ENCODE data around the gene GADD45G.

The GADD45G gene

DNA sequence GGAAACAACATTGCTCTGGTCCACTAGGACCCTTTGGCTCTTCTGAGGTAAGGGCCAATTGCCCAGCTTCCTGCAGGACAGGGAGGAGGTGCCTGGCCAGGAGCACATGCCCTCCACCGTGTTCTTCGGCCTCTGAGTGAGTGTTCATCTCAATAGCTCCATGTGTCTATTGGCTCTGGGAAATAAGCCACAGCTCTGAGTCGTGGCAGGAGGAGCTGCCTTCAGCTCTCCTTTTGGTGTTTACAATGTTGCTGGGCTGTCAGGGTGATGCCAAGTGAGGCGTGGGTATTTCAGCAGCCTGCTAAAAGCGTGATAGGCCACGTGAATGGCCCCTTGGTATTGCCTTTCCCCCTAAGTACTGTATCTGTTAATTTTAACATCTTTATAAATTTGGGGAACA, 26.6 kb downstream of the GADD45G start:
- no peak for DNase-seq

DNA sequence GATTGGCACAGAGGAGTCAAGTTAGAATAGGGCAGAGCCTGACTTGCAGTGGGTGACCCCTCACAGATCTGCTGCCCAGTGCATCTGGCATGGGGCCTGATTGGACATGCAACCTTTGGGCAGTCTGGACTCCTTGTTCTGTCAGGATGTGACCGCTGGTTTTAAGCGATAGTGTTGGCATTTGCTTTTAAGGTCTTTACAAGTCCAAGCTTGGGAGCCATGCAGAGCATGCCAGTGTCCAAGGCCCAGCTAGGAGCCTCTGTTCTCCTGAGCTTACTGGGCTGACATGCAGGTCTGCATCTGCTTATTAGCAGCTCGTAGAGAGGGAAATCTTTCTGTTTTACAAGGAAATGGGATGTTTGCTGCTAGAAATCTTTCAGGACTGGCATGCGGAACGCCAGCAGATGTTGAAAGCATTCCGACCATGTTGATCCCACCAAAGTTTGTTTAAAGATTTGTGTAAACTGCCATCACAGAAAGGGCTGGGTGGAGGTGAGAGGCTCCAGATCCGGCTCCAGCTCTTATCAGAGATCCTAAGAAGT, 27.5 kb downstream of the GADD45G start:
- DNase-seq, result no peak

DNA sequence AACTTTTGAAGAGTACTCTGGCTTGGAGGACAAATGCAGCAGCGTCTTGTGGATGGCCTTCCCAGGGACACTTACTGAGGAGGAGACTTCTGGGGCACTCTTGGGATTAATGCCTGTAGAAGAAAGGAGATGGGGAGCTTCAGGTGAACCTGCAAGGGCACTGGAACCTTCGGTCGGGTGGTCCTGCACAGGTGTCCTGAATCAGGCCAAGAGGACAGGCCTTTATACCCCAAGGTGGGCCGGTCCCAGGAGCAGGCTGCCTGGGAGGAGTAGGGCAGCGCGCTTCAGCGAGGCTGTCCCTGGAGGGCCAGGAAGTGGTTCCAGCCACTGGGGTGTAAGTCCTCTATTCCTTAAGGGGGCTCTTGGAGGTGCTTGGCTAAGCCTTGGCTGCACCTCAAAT, 27.9 kb downstream of the GADD45G start:
- DNase-seq, result no peak

DNA sequence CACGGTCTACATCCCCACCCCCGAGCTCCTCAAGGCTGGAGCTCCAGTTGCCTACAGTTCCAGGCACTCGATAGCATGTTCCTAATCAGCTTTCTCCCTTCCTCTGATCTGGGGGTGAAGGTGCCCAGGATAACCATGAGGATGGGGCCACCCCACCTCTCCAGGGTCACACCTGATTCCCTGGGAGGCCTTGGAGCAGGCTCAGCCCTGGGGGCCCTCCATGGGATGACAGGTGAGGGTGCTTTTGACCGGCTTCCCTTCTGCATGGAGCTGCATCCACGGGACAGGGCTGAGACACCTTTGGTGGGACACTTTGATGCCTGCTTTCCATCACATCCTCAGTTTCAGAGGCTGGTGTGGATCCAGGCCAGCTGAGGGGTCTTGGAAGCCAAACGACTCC, 28.6 kb downstream of the GADD45G start:
- no peak for DNase-seq

DNA sequence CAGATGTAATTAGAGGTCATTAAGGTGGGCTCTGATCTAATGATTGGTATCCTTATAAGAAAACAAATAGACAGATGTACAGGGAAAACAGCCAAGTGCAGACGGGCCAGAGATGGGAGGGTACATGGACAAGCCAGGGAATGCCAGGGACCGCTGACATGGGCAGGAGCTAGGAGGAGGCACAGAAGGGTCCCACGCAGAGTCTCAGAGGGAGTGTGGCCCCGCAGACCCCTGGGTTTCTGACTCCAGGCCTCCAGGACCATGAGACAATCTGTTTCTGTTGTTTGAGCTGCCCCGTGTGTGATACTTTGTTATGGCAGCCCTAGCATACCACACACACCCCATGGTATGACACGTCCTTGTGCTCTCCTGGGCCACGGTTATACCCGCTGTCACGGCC, 29.1 kb downstream of the GADD45G start:
- no peak for DNase-seq

DNA sequence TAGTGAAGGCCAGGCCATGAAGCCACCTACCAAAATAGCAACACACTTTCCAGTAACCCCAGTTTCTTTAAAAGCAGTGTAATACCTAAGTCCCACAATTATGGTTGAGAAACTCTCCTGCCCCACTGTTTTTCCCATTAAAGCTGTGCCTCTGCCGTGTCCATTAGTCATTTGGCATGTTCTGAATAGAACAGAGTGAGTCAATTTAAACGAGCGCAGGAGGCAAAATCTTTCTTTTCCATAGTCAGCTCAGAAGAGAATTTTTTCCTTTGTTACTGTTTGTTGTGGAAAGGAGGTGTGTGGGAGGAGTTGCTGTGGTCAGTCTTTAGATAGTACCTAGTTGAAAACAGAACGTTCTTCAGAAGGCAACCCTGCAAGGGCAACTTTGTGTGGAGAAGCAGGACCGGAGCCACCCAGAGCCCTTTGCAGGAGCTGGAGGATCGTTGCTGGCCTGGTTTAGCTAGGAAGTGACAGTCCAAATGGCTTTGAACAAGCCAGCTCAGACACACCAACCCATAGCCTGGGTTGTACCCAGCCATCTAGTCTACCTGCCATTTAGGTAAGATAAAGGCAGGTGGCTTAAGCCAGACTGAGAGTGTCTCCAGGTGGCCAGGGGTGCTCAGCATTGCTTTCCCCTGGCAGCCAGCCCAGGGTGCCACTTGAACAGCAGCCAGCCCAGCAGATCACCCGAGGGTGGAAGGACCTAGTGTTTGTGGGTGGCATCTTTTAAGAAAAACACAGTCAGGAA, 30.4 kb downstream of the GADD45G start:
- peak; percentile 74 for DNase-seq

DNA sequence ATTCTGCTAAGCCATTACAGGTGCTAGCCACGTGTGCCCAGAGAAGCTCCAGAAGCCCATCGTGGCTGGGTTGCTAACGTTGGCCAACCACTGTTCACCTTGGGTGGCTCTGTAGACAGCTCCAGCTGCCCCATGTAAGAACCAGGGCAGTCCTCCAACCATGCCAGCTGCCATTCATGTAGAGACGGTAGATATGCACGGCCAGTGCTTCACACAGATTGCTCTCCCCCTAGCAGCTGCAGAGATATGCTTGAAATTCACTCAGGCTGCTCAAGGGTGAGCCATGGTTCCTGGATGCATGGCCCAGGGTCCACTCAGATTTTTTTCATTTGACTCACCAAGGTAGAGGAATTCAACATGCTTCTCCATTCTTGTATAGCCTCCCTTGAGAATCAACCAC, 31.0 kb downstream of the GADD45G start:
- peak; percentile 78 for DNase-seq

DNA sequence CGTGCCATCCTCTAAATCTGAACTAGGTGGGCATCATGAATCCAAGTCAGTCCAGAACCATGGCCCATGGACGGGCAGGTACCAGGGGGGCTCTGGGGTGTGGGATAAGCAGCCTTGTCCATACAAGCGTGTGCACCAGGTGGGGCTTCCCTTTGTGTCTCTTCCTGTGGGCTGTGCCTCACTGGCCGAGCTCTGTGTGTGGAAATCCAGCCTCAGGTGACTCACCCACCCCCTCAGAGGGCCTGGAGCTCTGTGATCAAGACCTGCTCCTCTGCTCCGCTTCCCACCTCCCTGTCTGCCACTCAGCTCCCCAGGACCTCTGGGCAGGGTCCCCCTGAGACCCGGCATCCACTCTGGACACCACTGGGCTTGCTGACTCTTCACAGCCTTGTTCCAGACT, 33.0 kb downstream of the GADD45G start:
- DNase-seq, result no peak

DNA sequence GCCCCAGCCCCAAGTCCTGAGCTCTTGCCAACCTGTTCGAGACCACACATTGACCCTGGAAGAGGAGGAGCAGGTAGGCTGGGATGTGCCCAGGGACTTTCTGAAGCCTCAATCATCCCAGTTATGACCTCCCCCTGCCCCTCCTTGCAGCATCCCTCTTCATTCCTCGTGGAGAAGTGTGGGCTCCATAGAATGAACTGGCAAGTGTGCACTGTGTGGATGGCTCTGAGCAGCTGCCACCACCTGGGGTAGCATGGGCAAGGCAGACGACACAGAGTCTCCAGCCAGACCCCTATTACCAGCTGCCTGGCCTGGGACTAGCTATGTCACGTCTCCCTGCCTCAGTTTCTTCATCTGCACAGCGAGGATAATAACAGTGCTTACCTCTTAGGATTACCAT, 33.5 kb downstream of the GADD45G start:
- no peak for DNase-seq

DNA sequence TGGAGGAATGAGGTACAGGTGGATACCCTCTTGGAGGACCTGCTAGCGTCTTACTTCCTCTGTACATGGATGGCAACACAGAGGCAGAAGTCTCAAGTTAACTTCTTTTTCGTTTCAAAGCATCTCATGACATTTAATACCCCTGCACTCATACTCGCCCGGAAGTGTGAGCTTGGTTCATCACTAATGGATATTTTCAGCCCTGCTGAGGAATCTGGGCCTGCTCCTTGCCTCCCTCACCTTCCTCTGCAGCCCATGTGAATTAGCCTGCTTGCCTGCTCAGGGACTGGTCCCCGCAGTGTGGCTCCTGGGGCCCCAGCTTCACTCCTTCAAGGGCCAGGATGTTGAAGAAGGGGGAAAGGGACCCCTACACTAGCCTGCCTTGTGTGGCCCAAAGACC, 34.1 kb downstream of the GADD45G start:
- DNase-seq, result no peak

DNA sequence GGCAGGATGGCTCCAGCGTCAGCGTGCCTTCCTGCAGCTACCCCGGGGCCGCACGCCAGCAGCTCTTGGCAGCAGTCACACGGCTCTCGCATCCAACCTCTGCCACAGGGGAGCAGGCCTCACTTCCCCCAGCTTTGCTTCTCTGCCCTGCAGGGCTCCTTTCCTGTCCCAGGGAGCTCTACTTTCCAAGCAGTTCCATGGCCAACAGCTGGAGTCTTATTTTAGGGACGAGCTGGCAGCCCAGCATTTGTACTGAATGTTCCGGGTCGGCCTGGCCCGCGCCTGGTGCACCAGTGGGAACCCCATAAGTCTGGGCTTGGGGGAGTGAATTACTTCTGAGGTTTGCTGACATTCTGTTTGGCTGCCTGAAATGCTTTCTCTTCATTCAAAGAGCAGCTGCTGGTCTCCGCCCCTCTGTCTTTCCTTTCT, 34.6 kb downstream of the GADD45G start:
- no peak for DNase-seq

DNA sequence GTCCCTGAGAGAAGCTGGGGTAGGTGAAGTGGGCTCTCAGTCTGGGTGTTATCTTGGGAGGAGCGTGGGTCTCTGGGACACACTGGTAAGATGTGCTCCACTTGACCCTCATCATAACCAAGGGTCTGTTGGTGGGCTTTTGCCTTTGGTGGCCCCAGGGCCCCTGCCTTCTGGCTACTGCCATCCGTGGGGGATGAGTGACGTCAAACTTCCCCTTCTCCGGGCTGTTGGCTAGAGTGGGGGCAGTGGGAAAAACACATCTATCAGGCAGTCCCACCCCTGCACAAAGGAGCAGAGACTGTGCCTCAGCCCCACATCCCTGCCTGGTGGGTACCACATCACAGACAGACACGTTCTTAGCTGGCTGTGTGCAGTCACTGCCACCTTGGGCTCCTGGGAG, 35.1 kb downstream of the GADD45G start:
- DNase-seq, result no peak

DNA sequence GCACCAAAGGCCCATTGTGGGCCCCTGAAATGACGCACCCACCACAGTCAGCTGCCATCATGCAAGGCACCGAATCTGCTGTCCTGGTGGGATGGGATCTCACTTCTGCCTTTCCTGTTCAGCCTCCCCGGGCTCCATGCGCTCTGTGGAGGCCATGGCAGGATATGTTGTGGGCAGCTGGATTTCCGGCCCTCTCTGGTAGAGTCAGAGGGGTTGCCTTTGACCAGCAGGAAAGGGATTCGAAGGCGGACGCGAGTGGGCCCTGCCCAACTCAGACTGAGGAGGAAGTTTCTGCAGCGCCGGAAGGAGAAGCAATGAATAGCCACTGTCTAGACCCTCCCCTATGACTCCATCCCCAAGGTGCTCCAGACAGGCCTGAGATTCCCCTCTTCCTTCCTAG, 35.5 kb downstream of the GADD45G start:
- no peak for DNase-seq

DNA sequence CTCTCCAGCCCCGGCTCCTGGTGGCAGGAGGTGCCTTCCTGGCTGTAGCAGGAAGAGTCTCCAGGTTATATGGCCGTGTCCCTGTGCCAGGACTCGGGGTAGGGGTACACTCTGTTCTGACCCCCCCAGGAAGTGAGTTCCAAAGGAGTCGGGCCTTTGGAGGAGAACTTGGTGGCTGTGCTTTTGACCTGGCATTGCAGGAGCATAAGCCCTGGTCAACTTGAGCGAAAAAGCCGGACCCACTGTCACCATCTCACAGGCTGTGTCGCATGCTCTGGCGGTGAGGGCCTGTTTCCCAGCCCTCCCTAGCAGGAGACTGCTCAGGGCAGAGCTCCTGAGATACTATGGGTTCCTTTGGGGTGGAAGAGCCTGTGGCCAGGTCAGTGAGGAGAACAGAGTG, 36.0 kb downstream of the GADD45G start:
- DNase-seq, result no peak

DNA sequence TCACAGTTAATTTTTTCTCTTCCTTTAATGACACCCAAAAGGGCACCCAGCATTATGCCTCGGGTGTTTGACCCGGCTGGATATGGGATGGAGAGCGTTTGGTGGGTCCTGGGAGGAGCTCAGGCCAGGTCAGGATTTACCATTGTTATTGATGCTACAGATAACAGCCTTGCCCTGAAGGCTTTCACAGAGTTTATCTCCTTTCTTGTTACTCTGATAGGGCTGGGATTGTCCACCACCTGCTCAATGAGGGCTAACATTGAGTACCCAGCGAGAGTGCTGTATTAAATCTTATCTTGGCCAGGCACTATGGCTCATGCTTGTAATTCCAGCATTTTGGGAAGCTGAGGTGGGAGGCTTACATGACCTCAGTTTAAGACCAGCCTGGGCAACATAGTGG, 37.2 kb downstream of the GADD45G start:
- no peak for DNase-seq

DNA sequence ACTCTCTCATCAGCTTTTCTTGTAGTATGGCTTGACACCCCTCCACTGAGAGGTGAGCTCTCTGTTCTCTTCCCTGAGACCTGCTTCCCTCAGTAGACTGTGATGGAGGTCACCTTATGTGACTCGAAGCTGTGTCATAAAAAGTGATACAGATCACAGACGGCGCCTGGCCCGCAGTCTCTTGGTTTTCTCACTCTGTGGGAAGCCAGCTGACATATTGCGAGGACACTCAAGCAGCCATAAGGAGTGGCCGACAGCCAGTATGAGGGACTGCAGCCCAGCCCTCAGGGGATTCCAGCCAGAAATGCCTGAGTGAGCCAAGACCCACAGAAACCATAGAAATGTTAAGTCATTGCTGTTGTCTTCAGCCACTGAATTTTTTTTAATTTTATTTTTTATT, 38.0 kb downstream of the GADD45G start:
- DNase-seq, result no peak

DNA sequence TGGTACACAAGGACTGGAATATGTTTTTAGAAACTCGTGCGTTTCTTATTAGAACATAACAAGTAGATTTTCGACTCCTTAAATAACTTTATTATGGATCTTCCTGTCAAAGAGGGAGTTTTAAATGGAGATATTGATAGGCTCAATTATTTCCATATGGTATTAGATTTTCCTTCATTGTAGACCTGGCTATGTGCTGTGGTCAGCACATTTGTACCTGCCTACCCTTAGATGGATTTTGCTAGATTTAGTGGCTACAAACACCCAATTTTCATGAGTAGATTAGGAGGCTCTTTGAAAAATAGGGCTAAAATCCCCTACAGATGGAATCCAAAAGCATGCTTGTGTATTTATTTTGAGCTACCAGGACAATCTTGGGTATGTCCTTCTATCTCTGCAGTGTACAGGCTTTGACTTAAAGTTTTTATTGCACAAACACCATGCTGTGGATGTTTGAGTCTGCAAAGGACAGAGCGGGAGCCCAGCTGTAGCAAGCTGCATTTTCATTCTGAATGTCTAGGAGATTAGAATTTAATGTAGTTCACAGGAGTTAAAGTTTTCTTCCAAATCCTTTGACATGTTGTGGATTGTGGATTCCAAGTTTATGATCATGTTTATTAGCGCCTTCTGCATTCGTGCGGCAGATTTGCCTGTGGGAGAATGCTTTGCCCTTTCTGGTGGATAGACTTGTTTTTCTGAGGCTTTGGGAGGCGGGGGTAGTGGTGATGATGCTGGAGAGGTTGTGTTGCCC, 41.6 kb downstream of the GADD45G start:
- no peak for DNase-seq

DNA sequence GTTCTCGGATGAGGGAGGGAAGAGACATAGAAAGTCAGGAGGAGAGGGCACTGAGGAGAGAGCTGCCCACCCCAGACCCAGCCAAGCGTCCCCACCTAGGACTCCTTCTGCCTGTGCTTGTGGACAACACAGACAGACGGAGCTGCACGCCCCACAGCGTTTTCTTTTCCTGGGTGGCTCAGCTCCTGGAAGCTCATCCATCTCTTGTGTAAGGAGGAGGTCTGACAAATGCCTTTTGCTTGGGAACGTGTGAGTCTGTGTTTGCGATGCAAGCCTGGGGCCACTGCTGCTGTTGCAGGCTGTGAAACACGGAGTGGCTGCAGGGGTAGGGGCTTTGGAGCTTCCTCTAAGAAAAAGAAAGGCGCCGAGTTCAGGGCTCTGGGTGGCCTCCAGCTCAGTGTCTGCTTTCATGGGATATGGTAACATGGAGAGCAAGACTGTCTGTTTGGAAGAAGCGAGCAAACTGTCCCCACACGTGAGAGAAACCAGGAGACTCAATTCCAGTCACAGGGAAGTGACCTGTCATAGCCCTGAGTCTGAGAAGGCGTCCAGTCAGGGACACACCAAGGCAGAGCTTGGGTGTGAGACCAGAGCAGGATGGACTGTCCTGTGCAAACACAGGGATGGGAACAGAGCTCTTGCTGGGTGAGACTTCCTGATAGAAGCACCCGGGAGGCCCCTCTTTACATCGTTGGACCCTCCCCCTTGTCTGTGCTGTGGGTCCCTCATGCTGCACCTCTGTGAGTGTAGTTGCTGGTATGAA, 42.7 kb downstream of the GADD45G start:
- DNase-seq, result no peak

DNA sequence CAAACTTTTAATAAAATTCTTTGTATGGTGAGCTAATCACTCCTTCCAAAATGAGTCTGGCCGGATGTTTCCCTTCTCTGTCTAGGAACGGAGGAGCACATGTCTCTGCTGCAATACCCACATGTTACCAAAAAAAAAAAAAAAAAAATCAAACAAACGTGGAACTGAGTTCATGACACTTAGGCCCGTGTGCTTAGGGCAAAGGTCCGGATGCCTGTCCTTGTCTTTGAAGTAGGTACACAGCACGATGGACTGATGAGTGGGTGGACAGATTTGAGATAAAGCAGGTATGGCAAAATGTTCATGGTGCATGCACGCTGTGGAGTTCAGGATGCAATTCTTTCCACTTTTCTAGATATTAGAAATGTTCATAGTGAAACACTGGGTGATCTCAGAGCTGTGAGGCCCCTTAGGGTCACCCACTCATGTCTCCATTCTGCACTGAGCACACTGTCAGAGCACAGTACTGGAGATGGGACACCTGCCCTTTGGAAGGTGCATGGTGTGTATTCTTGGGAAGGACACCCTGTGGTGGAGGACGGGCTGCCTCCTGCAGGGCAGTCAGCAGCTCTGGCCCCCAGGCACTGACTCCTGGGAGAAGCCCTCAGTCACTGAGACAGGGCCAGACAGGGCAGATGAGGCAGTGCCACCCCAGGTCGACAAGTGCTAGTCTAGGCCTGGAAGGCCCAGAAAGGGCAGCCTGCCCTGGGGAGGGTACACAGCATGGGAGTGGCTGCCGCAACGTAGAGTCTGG, 43.6 kb downstream of the GADD45G start:
- DNase-seq, result no peak

DNA sequence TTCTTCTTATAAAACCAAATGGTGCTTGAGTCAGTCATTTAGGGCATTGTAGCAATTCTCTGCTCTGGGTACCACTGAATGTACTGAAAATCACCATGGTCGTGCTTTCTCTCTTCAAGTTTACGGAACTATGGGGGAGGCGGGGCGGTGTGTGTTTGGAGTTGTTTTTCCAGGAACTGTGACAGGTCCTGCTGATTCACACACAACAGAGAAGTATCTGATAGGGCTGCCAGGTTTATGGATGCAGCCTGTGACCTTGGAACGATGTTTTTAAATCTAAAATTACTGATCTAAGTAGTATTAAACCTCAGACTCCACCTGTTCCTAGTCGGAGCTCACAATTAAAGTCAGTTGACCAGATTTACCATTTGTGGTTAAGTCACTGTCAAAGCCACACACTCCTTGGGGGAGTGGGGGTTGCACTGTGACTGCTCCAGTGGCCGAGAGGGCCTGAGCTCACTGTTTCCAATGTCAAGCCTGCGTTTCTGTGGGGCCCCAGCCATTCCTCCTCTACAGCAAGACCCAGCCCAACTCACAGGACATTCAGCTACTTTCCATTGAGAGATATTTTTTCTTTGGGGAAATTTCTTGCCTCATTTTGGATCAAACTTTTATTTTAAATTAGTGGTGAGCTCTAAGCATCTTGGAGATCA, 44.4 kb downstream of the GADD45G start:
- DNase-seq, result no peak

DNA sequence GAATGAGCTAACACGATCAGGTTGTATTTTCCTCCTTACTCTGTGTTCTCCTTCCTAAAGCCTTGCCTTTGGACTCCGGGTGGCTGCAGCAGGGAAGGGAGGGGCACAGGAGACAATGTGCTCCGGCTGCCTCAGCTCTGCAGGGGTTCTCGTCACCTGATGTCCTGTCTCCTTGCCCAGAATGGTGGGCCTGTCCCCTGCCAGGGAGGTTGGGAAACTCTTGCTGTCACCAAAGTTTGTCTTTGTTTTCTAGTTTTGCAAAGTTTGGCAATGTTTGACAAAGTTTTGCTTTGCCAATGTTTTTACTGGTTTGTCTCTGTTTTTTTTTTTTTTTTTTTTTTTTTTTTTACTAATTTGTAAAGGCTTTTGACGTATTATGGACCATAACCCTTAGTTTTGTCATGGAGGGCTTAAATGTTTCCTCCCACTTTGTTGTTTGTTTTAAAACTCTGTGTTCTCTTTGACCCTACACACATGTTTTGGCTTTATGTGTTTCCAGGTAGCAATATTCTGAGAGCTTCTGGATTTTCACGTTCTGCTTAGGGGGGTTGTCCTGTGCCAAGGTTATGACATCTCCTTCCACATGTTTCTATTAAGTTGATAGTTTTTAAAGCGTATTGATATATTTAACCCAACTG, 49.3 kb downstream of the GADD45G start:
- no peak for DNase-seq

Measured in fibroblast of skin of abdomen (primary cell).